CD4-positive, alpha-beta memory T cell (primary cell): ENCODE results near the gene TPRN. TPM values are rescaled to one million over a fixed set of nuclear protein-coding genes. Genes with fewer than 3 reads are reported as not detected.
A peak's percentile ranks its signal among the peaks of the same experiment; 100 is the strongest.
"Not testable (repeated sequence)": the region's sequence is repeated elsewhere in the genome, so short reads cannot be mapped to it uniquely, and the experiment has no call there.

Experiments used
- CTCF ChIA-PET: fragments of 350-600 bp; sonication (Branson Sonifier 250); formaldehyde crosslinking; loops from one replicate; lab custom pipeline; 2021; ENCODE audit warnings: inconsistent platforms; ENCODE audit not compliant: partially characterized antibody; lab: Charles Lee
- POLR2A ChIA-PET: fragments of 350-600 bp; sonication (Branson Sonifier 250); formaldehyde crosslinking; loops from one replicate; lab custom pipeline; 2021; ENCODE audit not compliant: partially characterized antibody; lab: Charles Lee
- DNase-seq, 5 donors: peaks; one replicate each; pipeline versions ENCODE4 v3.0.0 to v3.0.0-alpha.2; 2020 to 2022; ENCODE audit warnings: mixed read lengths in 1 of 5
- H3K27ac ChIP-seq: one replicate; pipeline ENCODE4 v1.7.0; 2013; ENCODE audit warnings: low read depth, low read length
- H3K27me3 ChIP-seq: 2 replicates; pipeline ENCODE4 v1.7.0; 2013; ENCODE audit warnings: mild to moderate bottlenecking, low read length, moderate library complexity; ENCODE audit not compliant: insufficient read depth
- H3K36me3 ChIP-seq: 2 replicates; pipeline ENCODE4 v1.7.0; 2013; ENCODE audit warnings: mild to moderate bottlenecking, low read length, moderate library complexity; ENCODE audit not compliant: insufficient read depth
- H3K4me1 ChIP-seq: 2 replicates; pipeline ENCODE4 v1.7.0; 2013; ENCODE audit warnings: mild to moderate bottlenecking, low read length, moderate library complexity; ENCODE audit not compliant: insufficient read depth
- H3K4me3 ChIP-seq, 2 donors: one replicate each; pipeline ENCODE4 v1.7.0; 2013; ENCODE audit warnings: low read length in 2 of 2, mild to moderate bottlenecking in 1 of 2
- H3K9me3 ChIP-seq, 2 donors: one replicate each; pipeline ENCODE4 v1.7.0; 2013; ENCODE audit warnings: low read length in 2 of 2, control low read depth in 1 of 2; ENCODE audit not compliant: control insufficient read depth in 1 of 2
- H3K27ac Mint-ChIP-seq, 7 donors: one replicate each; pipeline ENCODE4 v1.8.0; 2020 to 2021; ENCODE audit warnings: mixed read lengths in 7 of 7, mild to moderate bottlenecking in 6 of 7, inconsistent platforms in 3 of 7, moderate library complexity in 3 of 7
- H3K27me3 Mint-ChIP-seq, 2 donors: one replicate each; pipeline ENCODE4 v1.8.0; 2020 to 2021; ENCODE audit warnings: mixed read lengths in 2 of 2
- H3K36me3 Mint-ChIP-seq, 2 donors: one replicate each; pipeline ENCODE4 v1.8.0; 2020 to 2021; ENCODE audit warnings: mixed read lengths in 2 of 2, inconsistent platforms in 1 of 2, mild to moderate bottlenecking in 1 of 2
- H3K4me1 Mint-ChIP-seq, 4 donors: one replicate each; pipeline ENCODE4 v1.8.0; 2020 to 2021; ENCODE audit warnings: mixed read lengths in 4 of 4, mild to moderate bottlenecking in 1 of 4
- H3K4me3 Mint-ChIP-seq, 8 donors: one replicate each; pipeline ENCODE4 v1.8.0; 2020 to 2021; ENCODE audit warnings: mixed read lengths in 8 of 8, mild to moderate bottlenecking in 7 of 8, moderate library complexity in 6 of 8, inconsistent platforms in 3 of 8
- H3K9me3 Mint-ChIP-seq, 8 donors: one replicate each; pipeline ENCODE4 v1.8.0; 2020 to 2021; ENCODE audit warnings: mixed read lengths in 8 of 8, mild to moderate bottlenecking in 5 of 8, inconsistent platforms in 3 of 8, moderate library complexity in 1 of 8
- intact Hi-C: fragments of 100-400 bp; cut with micrococcal nuclease; formaldehyde crosslinking; loops from one replicate; pipeline ENCODE4 v1.15.1; 2023
- polyA plus RNA-seq, 2 donors: library from polyadenylated mRNA; unstranded; fragments of 300-500 nt; fragmentation: Illumina TruSeq; gene quantifications; one replicate each; pipeline ENCODE4 v1.2.3, GENCODE V29; 2021
- total RNA-seq, 2 experiments: library from RNA; stranded (reverse); gene quantifications; one replicate each; pipeline ENCODE4 v1.2.3, GENCODE V29; 2021

Gene TPRN
- total and polyA plus RNA-seq, 4 experiments from 2014 or later, result 0.27 to 8.6 (median 4.5) TPM

DNA sequence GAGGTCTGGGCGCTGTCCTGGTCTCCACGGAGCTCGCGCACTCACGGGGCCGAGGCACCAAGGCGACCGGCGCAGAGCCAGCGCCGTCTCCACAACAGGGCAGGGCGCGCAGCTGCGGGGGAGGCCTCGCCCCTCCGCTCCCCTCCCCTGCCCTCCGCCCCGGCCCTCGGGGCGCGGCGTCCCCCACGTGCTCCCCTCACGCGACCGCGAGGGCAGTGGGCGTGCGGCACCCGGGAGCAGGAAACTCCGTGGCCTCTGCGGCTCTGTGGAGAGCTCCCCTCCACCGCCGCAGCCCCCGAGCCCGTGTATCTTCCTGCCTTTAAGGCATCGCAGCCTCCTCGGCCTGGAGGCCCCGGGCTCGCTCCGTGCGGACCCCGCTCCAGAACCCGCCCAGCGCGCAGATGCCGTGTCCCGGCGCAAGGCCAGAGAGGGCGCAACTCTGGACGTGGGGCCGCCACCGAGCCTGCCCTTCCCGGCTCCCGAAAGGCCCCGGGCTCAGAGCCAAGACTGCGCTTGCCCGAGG is 39.8 kb upstream of the TPRN start:
- peak in 4 of 5 donors; percentile 77 to 83 (median 80) for DNase-seq
- Histone ChIP-seq H3K36me3 (peaks cover 18% of the 10 kb centered on the region), H3K27me3 (no peaks in the 10 kb centered on the region), H3K4me1 (peaks cover 42% of the 10 kb centered on the region), H3K4me3 (peak overlapping the region; percentile 17 to 57), H3K9me3 (no peaks in the 10 kb centered on the region), H3K27ac (peak overlapping the region; percentile 75)
- Mint-ChIP-seq H3K4me3 (peak overlapping the region; percentile 54 to 92 (median 74)), H3K27me3 (peaks cover 0 to 2% of the 10 kb centered on the region in 2 donors), H3K27ac (peak overlapping the region in 3 of 7 donors; percentile 77 to 94 (median 89)), H3K36me3 (peaks cover 10 to 12% of the 10 kb centered on the region in 2 donors), H3K9me3 (peaks cover 0 to 9% (median 0%) of the 10 kb centered on the region in 8 donors), H3K4me1 (peaks cover 6 to 43% (median 25%) of the 10 kb centered on the region in 4 donors)
- intact Hi-C loops, result loop anchor here (2.0 to 5.0 kb wide), 2 partner anchors 312 to 367 kb away; partner anchors contain the start of gene ARRDC1
- CTCF ChIA-PET, result interaction anchor here (0.7 to 2.1 kb wide), 6 partner anchors 14 to 154 kb away, joined by 3 to 9 read pairs (median 5); partner anchors contain the start of genes MAN1B1, NELFB and NRARP
- POLR2A ChIA-PET, result interaction anchor here (0.7 to 10.3 kb wide), 50 partner anchors 9 to 877 kb away, joined by 3 to 260 read pairs (median 4); partner anchors contain the start of genes AJM1, CLIC3, CYSRT1 and DNLZ

DNA sequence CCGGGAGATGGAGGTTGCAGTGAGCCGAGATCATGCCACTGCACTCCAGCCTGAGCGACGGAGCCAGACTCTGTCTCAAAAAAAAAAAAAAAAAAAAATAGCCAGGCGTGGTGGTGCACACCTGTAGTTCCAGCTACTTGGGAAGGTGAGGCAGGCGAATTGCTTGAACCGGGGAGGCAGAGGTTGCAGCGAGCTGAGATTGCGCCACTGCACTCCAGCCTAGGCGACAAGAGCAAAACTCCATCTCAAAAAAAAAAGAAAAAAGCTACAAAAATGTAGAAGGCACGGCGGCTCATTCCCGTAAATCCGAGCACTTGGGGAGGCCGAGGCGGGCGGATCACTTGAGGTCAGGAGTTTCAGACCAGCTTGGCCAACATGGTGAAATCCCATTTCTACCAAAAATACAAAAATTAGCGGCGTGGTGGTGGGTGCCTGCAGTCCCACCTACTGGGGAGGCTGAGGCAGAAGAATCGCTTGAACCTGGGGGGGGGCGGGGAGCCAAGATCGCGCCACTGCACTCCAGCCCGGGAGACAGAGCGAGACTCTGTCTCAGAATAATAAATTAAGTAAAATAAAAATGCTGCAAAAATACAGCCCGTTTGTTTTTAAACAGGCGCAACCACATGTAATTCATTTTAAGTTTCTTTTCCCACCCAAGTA is 39.1 kb upstream of the TPRN start:
- not testable (repeated sequence) for DNase-seq, H3K9me3 ChIP-seq, H3K27me3 Mint-ChIP-seq, H3K9me3 Mint-ChIP-seq, H3K27me3 ChIP-seq
- ChIA-PET CTCF (interaction anchor here (0.7 to 2.1 kb wide), 5 partner anchors 16 to 153 kb away, joined by 3 to 9 read pairs (median 6); partner anchors contain the start of gene MAN1B1), POLR2A (interaction anchor here (0.8 to 10.3 kb wide), 31 partner anchors 13 to 876 kb away, joined by 3 to 260 read pairs (median 8); partner anchors contain the start of genes CLIC3, CYSRT1, DNLZ and DPP7)
- intact Hi-C loops, result loop anchor here (2.0 to 5.0 kb wide), 2 partner anchors 313 to 368 kb away; partner anchors contain the start of gene ARRDC1
- peaks cover 42% of the 10 kb centered on the region for H3K4me1 ChIP-seq
- H3K27ac ChIP-seq, result peak overlapping the region; percentile 75
- Mint-ChIP-seq H3K4me3 (peak overlapping the region; percentile 54 to 85 (median 74)), H3K36me3 (peaks cover 10 to 12% of the 10 kb centered on the region in 2 donors), H3K27ac (peak overlapping the region in 6 of 7 donors; percentile 35 to 89 (median 68)), H3K4me1 (peaks cover 6 to 43% (median 25%) of the 10 kb centered on the region in 4 donors)
- peak overlapping the region in 1 of 2 donors; percentile 57 for H3K4me3 ChIP-seq
- H3K36me3 ChIP-seq, result peaks cover 18% of the 10 kb centered on the region

DNA sequence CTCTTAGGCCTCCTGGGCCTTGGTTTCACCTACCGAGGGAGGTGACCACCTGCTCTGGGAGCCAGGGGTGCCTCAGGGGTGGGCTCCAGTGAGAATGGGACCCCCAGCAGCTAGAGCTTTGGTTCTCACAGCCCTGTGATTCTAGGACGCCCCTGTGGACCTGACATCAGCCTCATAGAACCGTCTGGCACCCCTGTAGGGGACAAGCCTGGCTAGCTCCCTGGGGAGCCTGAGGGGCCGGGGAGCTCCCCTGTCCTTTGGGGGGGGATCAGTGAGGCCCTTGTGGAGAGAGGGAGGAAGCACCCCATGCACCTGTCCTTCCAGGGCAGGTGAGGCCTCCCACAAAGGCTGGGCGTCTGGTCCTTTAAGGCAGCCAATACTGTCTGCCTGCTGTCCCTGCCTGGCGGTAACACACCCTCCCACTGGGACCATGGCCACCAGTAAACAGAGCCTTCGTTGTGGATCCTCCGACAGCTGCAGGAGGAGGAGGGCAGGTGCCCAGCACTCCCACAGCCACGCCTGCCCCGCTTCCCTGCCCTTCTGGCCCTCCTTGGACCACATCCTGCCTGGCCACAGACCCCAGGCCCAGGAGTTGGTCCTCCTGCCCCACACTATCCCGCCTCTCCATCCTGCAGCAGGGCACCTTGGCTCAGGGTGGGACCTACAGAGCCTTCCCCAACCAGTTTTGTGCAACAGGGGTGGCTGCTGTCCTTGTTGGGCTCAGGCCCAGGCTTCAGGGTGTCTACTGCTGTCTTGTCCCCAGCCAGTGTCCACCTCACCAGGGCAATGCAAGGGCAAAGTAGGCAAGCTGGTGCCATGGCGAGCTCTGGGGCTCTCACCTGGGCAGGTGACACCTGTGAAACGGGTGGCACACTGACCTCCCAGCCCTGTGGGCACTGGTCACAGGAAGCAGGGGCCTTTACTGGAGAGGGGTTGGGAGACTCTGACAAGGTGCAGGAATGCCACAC is 37.5 kb upstream of the TPRN start:
- POLR2A ChIA-PET, result interaction anchor here (0.8 to 10.3 kb wide), 6 partner anchors 11 to 151 kb away, joined by 3 to 260 read pairs (median 6); partner anchors contain the start of genes CYSRT1, MAN1B1, NELFB and RNF208
- peak overlapping the region in 1 of 8 donors; percentile 35 for H3K4me3 Mint-ChIP-seq
- CTCF ChIA-PET, result interaction anchor here (0.8 to 2.7 kb wide), 14 partner anchors 9 to 171 kb away, joined by 3 to 15 read pairs (median 8); partner anchors contain the start of genes ANAPC2, NELFB, RNF208 and SSNA1
- H3K4me1 Mint-ChIP-seq, result peaks cover 6 to 29% (median 18%) of the 10 kb centered on the region in 4 donors
- Histone ChIP-seq H3K27ac (no peak overlapping the region), H3K27me3 (no peaks in the 10 kb centered on the region), H3K36me3 (peaks cover 11% of the 10 kb centered on the region), H3K4me1 (peaks cover 38% of the 10 kb centered on the region), H3K9me3 (no peaks in the 10 kb centered on the region), H3K4me3 (no peak overlapping the region)
- no peak for DNase-seq
- H3K9me3 Mint-ChIP-seq, result peaks cover 0 to 7% (median 0%) of the 10 kb centered on the region in 8 donors
- H3K27me3 Mint-ChIP-seq, result peaks cover 2 to 7% of the 10 kb centered on the region in 2 donors
- peaks cover 7 to 12% of the 10 kb centered on the region in 2 donors for H3K36me3 Mint-ChIP-seq
- intact Hi-C loops, result no loop called here
- peak overlapping the region in 1 of 7 donors; percentile 59 for H3K27ac Mint-ChIP-seq

DNA sequence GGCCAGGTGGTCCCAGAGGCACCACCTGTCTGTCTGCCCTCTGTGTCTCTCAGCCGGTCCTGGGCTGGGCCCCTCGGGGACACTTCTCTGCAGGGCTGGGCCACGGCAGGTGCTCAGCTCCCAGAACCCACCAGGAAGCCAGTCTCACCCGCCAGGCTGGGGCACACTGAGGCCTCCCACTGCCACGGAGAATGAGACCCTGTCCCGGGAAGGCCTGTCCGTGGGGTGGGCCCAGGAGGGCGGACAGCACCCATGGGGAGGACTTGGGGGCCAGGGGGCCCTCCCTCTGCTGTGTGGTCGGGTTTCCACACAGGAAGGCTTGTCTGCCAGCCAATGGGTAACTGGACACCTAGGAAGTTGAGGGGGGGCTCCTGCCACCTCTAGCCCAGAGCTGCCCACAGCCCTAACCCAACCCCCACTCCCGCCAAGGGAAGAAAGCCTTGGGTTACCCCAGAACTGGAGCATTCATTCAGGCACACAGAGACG is 36.4 kb upstream of the TPRN start:
- Mint-ChIP-seq H3K4me1 (peaks cover 0 to 19% (median 8%) of the 10 kb centered on the region in 4 donors), H3K9me3 (peaks cover 0 to 5% (median 0%) of the 10 kb centered on the region in 8 donors), H3K36me3 (peaks cover 0 to 6% of the 10 kb centered on the region in 2 donors), H3K27ac (no peak overlapping the region), H3K27me3 (peaks cover 2 to 7% of the 10 kb centered on the region in 2 donors), H3K4me3 (no peak overlapping the region)
- DNase-seq, result no peak
- POLR2A ChIA-PET, result interaction anchor here (0.9 to 10.3 kb wide), 9 partner anchors 10 to 190 kb away, joined by 3 to 260 read pairs (median 5); partner anchors contain the start of genes ANAPC2, CYSRT1, DPP7 and MAN1B1
- peaks cover under 1% of the 10 kb centered on the region for H3K36me3 ChIP-seq
- H3K4me3 ChIP-seq, result no peak overlapping the region
- no peaks in the 10 kb centered on the region for H3K9me3 ChIP-seq
- H3K27ac ChIP-seq, result no peak overlapping the region
- H3K27me3 ChIP-seq, result no peaks in the 10 kb centered on the region
- intact Hi-C loops, result loop anchor here (1.0 kb wide), 3 partner anchors 14 to 119 kb away; no protein-coding TSS in a partner anchor
- CTCF ChIA-PET, result interaction anchor here (0.7 to 2.7 kb wide), 29 partner anchors 8 to 190 kb away, joined by 3 to 15 read pairs (median 5); partner anchors contain the start of genes ANAPC2, DPP7, MAN1B1 and NELFB
- peaks cover 28% of the 10 kb centered on the region for H3K4me1 ChIP-seq

DNA sequence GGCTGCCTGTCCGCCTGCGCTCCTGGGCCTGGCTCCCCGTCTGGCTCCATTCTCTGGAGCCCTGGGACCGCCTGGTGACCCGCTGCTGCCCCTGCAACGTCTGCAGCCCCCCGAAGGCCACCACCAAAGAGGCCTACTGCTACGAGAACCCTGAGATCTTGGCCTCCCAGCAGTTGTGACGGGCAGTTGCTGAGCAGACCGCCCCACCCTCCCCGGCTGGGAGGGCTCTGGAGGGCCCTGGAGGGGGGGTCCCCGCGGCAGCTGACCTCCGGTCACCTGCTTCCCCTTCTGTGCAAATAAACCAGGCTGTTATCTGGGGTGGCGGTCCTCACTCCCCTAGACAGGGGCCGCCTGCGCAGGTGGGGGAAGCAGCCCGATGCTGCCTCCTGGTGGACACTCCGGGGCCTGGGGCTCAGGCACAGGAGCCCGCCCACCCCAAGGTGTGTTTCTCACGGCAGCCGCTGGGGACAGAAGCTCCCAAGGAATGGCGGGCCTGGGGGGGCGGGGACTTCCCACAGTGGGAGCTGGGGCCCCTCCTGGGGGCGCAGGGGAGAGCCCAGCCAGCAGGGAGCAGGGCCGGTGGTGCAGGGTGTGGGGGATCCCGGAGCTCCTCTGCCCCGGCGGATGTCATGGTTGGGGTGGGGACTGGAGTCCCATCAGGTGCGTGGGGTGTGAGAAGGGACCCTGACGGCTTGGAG is 35.8 kb upstream of the TPRN start:
- Mint-ChIP-seq H3K27me3 (peaks cover 2 to 7% of the 10 kb centered on the region in 2 donors), H3K4me1 (peaks cover 0 to 19% (median 8%) of the 10 kb centered on the region in 4 donors), H3K9me3 (peaks cover 0 to 5% (median 0%) of the 10 kb centered on the region in 8 donors), H3K27ac (peak overlapping the region in 1 of 7 donors; percentile 40), H3K4me3 (no peak overlapping the region), H3K36me3 (peaks cover 0 to 6% of the 10 kb centered on the region in 2 donors)
- peaks cover 25% of the 10 kb centered on the region for H3K4me1 ChIP-seq
- ChIA-PET POLR2A (interaction anchor here (0.6 to 10.3 kb wide), 10 partner anchors 12 to 285 kb away, joined by 3 to 260 read pairs (median 5); partner anchors contain the start of genes ANAPC2, CYSRT1, DPP7 and MAN1B1), CTCF (interaction anchor here (0.7 to 2.7 kb wide), 29 partner anchors 9 to 189 kb away, joined by 3 to 15 read pairs (median 5); partner anchors contain the start of genes ANAPC2, DPP7, MAN1B1 and NELFB)
- H3K9me3 ChIP-seq, result no peaks in the 10 kb centered on the region
- intact Hi-C loops, result loop anchor here (1.0 kb wide), 3 partner anchors 13 to 118 kb away; no protein-coding TSS in a partner anchor
- no peak overlapping the region for H3K27ac ChIP-seq
- no peaks in the 10 kb centered on the region for H3K27me3 ChIP-seq
- DNase-seq, result peak; percentile 84 to 87 (median 86)
- H3K36me3 ChIP-seq, result no peaks in the 10 kb centered on the region
- H3K4me3 ChIP-seq, result no peak overlapping the region
